HCT116 (cell line): ENCODE data around the gene KRTAP12-1. TPM values are rescaled to one million over a fixed set of nuclear protein-coding genes. Genes with fewer than 3 reads are reported as not detected.

ENCODE experiments used
- ATAC-seq: fragments of 200-7000 bp; cut with Tn5 transposase; 2 replicates; pipeline ENCODE4 v1.9.1; 2020; ENCODE audit warnings: mild to moderate bottlenecking, moderate library complexity
- BruUV-seq: library from RNA; stranded (reverse); fragments of 400-500 nt; replicated peaks from 2 replicates; lab custom pipeline; 2021; lab: Mats Ljungman, UMichigan
- CTCF ChIA-PET: fragments of 300-600 bp; sonication (Branson Sonifier 250); formaldehyde crosslinking; loops from one replicate; lab custom pipeline; 2021; ENCODE audit warnings: antibody characterized with exemption; lab: Charles Lee
- POLR2A ChIA-PET: fragments of 300-600, 350-600 bp; sonication (Branson Sonifier 250); formaldehyde crosslinking; loops from one replicate; lab custom pipeline; 2021; ENCODE audit warnings: antibody characterized with exemption; lab: Charles Lee
- RAD21 ChIA-PET, 2 experiments: fragments of 300-600 bp; sonication (Branson Sonifier 250); formaldehyde crosslinking; loops; one replicate each; lab custom pipeline; 2023; ENCODE audit warnings: low total read pairs in 2 of 2; ENCODE audit not compliant: uncharacterized antibody in 2 of 2, unreplicated experiment in 2 of 2, low non-redundant PET in 1 of 2; lab: Charles Lee
- DNase-seq: peaks from one replicate; pipeline ENCODE4 v3.0.0-alpha.2; 2010; ENCODE audit warnings: low read depth, low spot score
- H2AFZ ChIP-seq: fragments of 200-600 bp; shearing (Covaris generic), sonication (generic); 2 replicates; pipeline ENCODE4 v1.6.1; 2017; ENCODE audit warnings: low read depth, mixed run types, mixed read lengths, antibody characterized with exemption, low read length; ENCODE audit not compliant: poor library complexity, severe bottlenecking
- H3K27ac ChIP-seq: 2 replicates; pipeline ENCODE4 v1.5.1; 2012; ENCODE audit warnings: low read depth, low read length
- H3K27me3 ChIP-seq: fragments of 200-600 bp; sonication (generic); 2 replicates; pipeline ENCODE4 v1.6.1; 2016; ENCODE audit warnings: mixed run types, low read length, mixed read lengths; ENCODE audit not compliant: insufficient read depth
- H3K36me3 ChIP-seq, 2 experiments: fragments of 200-500 bp in 1 of 2; fragments of 200-600 bp in 1 of 2; sonication (Bioruptor generic) in 1 of 2; sonication (generic) in 1 of 2; 2 replicates each; pipeline versions ENCODE4 v1.5.1 to v1.6.1; 2014 to 2016; ENCODE audit warnings: low read length in 2 of 2, inconsistent platforms in 1 of 2, mixed read lengths in 1 of 2, mixed run types in 1 of 2; ENCODE audit not compliant: insufficient read depth in 2 of 2, control insufficient read depth in 1 of 2
- H3K4me1 ChIP-seq, 2 experiments: fragments of 200-600 bp in 1 of 2; sonication (generic) in 1 of 2; 2 replicates each; pipeline versions ENCODE4 v1.5.1 to v1.6.1; 2012 to 2017; ENCODE audit warnings: low read length in 2 of 2, inconsistent platforms in 1 of 2, mild to moderate bottlenecking in 1 of 2, mixed read lengths in 1 of 2, mixed run types in 1 of 2, moderate library complexity in 1 of 2; ENCODE audit not compliant: insufficient read depth in 2 of 2, control insufficient read depth in 1 of 2
- H3K4me2 ChIP-seq: fragments of 200-600 bp; sonication (generic); 2 replicates; pipeline ENCODE4 v1.6.1; 2017; ENCODE audit warnings: mixed run types, low read length, mixed read lengths
- H3K4me3 ChIP-seq, 2 experiments: fragments of 200-600 bp in 1 of 2; sonication (generic) in 1 of 2; replicated peaks in 1 of 2; 2 replicates each; pipeline ENCODE4 v1.5.1; 2011 to 2016; ENCODE audit warnings: low read length in 2 of 2, control low read depth in 1 of 2, low read depth in 1 of 2, mild to moderate bottlenecking in 1 of 2, mixed read lengths in 1 of 2, mixed run types in 1 of 2
- H3K79me2 ChIP-seq: fragments of 200-600 bp; sonication (generic); 2 replicates; pipeline ENCODE4 v1.6.1; 2017; ENCODE audit warnings: mild to moderate bottlenecking, mixed run types, low read length, moderate library complexity, mixed read lengths; ENCODE audit not compliant: insufficient read depth
- H3K9ac ChIP-seq: fragments of 200-600 bp; sonication (generic); 2 replicates; pipeline ENCODE4 v1.6.1; 2016; ENCODE audit warnings: low read length, mixed read lengths
- H3K9me2 ChIP-seq: fragments of 200-600 bp; sonication (generic), shearing (Covaris generic); 2 replicates; pipeline ENCODE4 v1.6.1; 2017; ENCODE audit warnings: mixed run types, mild to moderate bottlenecking, moderate library complexity; ENCODE audit not compliant: insufficient read depth
- H3K9me3 ChIP-seq, 2 experiments: fragments of 200-500 bp in 1 of 2; fragments of 200-600 bp in 1 of 2; sonication (Bioruptor generic) in 1 of 2; sonication (generic) in 1 of 2; 2 replicates each; pipeline ENCODE4 v1.6.1; 2014 to 2017; ENCODE audit warnings: low read length in 2 of 2, mixed read lengths in 2 of 2, inconsistent platforms in 1 of 2, low read depth in 1 of 2, mild to moderate bottlenecking in 1 of 2, mixed run types in 1 of 2, moderate library complexity in 1 of 2; ENCODE audit not compliant: control insufficient read depth in 1 of 2, insufficient read depth in 1 of 2
- H4K20me1 ChIP-seq: fragments of 200-600 bp; sonication (generic), shearing (Covaris generic); 2 replicates; pipeline ENCODE4 v1.6.1; 2017; ENCODE audit warnings: mixed run types, mild to moderate bottlenecking, moderate library complexity; ENCODE audit not compliant: insufficient read depth
- CEBPB ChIP-seq: IDR thresholded peaks from 2 replicates; pipeline ENCODE4 v1.6.1; 2012; ENCODE audit warnings: low read depth
- CTCF ChIP-seq, 3 experiments: fragments of 200-600 bp in 1 of 3; sonication (generic) in 1 of 3; IDR thresholded peaks in 2 of 3; conservative IDR thresholded peaks in 1 of 3; 2 replicates each; pipeline ENCODE4 v1.5.1; 2012 to 2017; ENCODE audit warnings: low read depth in 2 of 3, low read length in 2 of 3, antibody characterized with exemption in 1 of 3, borderline replicate concordance in 1 of 3, control low read depth in 1 of 3, mild to moderate bottlenecking in 1 of 3, mixed read lengths in 1 of 3, mixed run types in 1 of 3, moderate library complexity in 1 of 3; ENCODE audit not compliant: insufficient read depth in 1 of 3
- EGR1 ChIP-seq: IDR thresholded peaks from 2 replicates; pipeline ENCODE4 v1.6.1; 2012; ENCODE audit warnings: low read depth
- ELF1 ChIP-seq: IDR thresholded peaks from 2 replicates; pipeline ENCODE4 v1.6.1; 2012; ENCODE audit warnings: low read depth, borderline replicate concordance
- EZH2 ChIP-seq: fragments of 200-600 bp; sonication (generic); IDR thresholded peaks from 2 replicates; pipeline ENCODE4 v1.6.1; 2017; ENCODE audit warnings: antibody characterized with exemption, mixed run types
- EZH2phosphoT487 ChIP-seq: fragments of 200-600 bp; IDR thresholded peaks from 2 replicates; pipeline ENCODE4 v1.6.1; 2018; ENCODE audit warnings: antibody characterized with exemption, borderline replicate concordance
- FOSL1 ChIP-seq: IDR thresholded peaks from 2 replicates; pipeline ENCODE4 v1.6.1; 2012; ENCODE audit warnings: low read depth
- JUND ChIP-seq: IDR thresholded peaks from 2 replicates; pipeline ENCODE4 v1.6.1; 2012
- POLR2A ChIP-seq: IDR thresholded peaks from 2 replicates; pipeline ENCODE4 v1.7.0; 2011; ENCODE audit warnings: borderline replicate concordance; ENCODE audit not compliant: insufficient read depth, insufficient read length; ENCODE audit errors: extremely low read depth
- POLR2AphosphoS5 ChIP-seq: IDR thresholded peaks from 2 replicates; pipeline ENCODE4 v1.6.1; 2011; ENCODE audit warnings: mild to moderate bottlenecking, low read depth, low read length, moderate library complexity
- RAD21 ChIP-seq: IDR thresholded peaks from 2 replicates; pipeline ENCODE4 v1.6.1; 2012; ENCODE audit warnings: low read depth, mild to moderate bottlenecking
- SIN3A ChIP-seq: IDR thresholded peaks from 2 replicates; pipeline ENCODE4 v1.6.1; 2012; ENCODE audit warnings: low read depth
- SP1 ChIP-seq: IDR thresholded peaks from 2 replicates; pipeline ENCODE4 v1.6.1; 2012; ENCODE audit warnings: low read depth
- SRF ChIP-seq: IDR thresholded peaks from 2 replicates; pipeline ENCODE4 v1.6.1; 2012; ENCODE audit warnings: low read depth
- intact Hi-C: fragments of 100-400 bp; cut with micrococcal nuclease; formaldehyde crosslinking; loops from 2 replicates; pipeline ENCODE4 v1.10.0; 2022
- total RNA-seq: library from RNA; stranded (reverse); gene quantifications from one replicate; pipeline ENCODE4 v1.2.1, GENCODE V29; 2021; ENCODE audit not compliant: unreplicated experiment
- TF ChIP-seq, protein P1 (sequence below): IDR thresholded peaks from 2 replicates; pipeline ENCODE4 v1.6.1; 2012; ENCODE audit warnings: low read depth

KRTAP12-1 gene
- total RNA-seq, 1 experiment from 2014 or later = not detected

GRCh38 chr21:44677881-44678280 lies 4.1 kb downstream of the KRTAP12-1 start:
- intact Hi-C loops = loop anchor here (10.0 kb wide), 1 partner anchor 113 kb away; no protein-coding TSS in a partner anchor
- Histone ChIP-seq H3K9ac (no peak overlapping the region), H3K9me3 (0 out of 4 replicates have a peak, but pooled peaks cover 0 to 1% of the 10 kb centered on the region in 2 experiments), H3K36me3 (no peaks in the 10 kb centered on the region), H3K79me2 (no peaks in the 10 kb centered on the region), H3K27me3 (peaks cover 6% of the 10 kb centered on the region; the same call in 1 of the 2 replicates), H3K9me2 (no peaks in the 10 kb centered on the region), H3K4me2 (no peak overlapping the region), H4K20me1 (no peaks in the 10 kb centered on the region), H3K4me3 (no peak overlapping the region), H2AFZ (no peak overlapping the region), H3K4me1 (no peaks in the 10 kb centered on the region), H3K27ac (no peak overlapping the region)
- no peak for DNase-seq
- ChIA-PET CTCF (no interaction called here), RAD21 (no interaction called here), POLR2A (no interaction called here)
- no peak for ATAC-seq
- TF ChIP-seq CTCF (IDR thresholded peaks at IDR 0.05 in 2 of 3, conservative IDR thresholded peaks at IDR 0.05 in 1 of 3; ENCODE audit: borderline replicate concordance in 1 of 3, insufficient read depth in 1 of 3, low read depth in 2 of 3, low read length in 2 of 3) (no peak), EZH2 (no peak), SRF (no peak), CEBPB (no peak), POLR2A (no peak), JUND (no peak), SP1 (no peak), RAD21 (no peak), POLR2AphosphoS5 (no peak), ELF1 (no peak), SIN3A (no peak), EGR1 (no peak), FOSL1 (no peak), EZH2phosphoT487 (no peak)
- TF ChIP-seq, protein P1, sequence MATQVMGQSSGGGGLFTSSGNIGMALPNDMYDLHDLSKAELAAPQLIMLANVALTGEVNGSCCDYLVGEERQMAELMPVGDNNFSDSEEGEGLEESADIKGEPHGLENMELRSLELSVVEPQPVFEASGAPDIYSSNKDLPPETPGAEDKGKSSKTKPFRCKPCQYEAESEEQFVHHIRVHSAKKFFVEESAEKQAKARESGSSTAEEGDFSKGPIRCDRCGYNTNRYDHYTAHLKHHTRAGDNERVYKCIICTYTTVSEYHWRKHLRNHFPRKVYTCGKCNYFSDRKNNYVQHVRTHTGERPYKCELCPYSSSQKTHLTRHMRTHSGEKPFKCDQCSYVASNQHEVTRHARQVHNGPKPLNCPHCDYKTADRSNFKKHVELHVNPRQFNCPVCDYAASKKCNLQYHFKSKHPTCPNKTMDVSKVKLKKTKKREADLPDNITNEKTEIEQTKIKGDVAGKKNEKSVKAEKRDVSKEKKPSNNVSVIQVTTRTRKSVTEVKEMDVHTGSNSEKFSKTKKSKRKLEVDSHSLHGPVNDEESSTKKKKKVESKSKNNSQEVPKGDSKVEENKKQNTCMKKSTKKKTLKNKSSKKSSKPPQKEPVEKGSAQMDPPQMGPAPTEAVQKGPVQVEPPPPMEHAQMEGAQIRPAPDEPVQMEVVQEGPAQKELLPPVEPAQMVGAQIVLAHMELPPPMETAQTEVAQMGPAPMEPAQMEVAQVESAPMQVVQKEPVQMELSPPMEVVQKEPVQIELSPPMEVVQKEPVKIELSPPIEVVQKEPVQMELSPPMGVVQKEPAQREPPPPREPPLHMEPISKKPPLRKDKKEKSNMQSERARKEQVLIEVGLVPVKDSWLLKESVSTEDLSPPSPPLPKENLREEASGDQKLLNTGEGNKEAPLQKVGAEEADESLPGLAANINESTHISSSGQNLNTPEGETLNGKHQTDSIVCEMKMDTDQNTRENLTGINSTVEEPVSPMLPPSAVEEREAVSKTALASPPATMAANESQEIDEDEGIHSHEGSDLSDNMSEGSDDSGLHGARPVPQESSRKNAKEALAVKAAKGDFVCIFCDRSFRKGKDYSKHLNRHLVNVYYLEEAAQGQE = no peak
- BruUV-seq = no TSS peak
